ENCODE data around the gene MATCAP1.

MATCAP1 gene

DNA sequence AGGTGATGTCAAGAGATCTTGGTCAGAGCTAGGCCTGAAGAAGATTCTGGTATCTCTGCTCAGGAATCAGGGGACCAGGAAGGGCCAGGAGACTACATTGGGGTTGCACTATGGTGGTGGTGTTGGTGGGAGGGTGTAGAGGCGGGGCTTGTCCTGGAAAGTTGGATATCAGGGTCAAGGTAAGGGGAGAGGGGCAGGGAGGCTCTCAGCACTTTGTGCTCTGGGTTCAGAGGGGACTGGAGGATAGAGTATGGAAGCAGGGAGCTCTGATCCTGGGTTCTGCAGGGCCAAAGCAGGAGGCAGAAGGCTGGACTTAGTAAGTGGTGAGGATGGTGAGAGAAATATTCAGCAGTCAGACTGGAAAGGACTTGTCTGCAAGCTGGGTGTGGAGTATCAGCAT, 10.4 kb downstream of the MATCAP1 start:
- DNase-seq (no peak), ATAC-seq (no peak)
- Mint-ChIP-seq H3K4me1 (peaks cover 88% of the 10 kb centered on the region), H3K9me3 (no peaks in the 10 kb centered on the region), H3K4me3 (peak overlapping the region; percentile 82 to 89), H3K27ac (peak overlapping the region in 1 of 2 donors; percentile 3), H3K27me3 (peaks cover 97% of the 10 kb centered on the region)

GRCh38 chr16:67170949-67171649, 12.7 kb downstream of the MATCAP1 start:
- Mint-ChIP-seq H3K27me3 (peaks cover 97% of the 10 kb centered on the region), H3K4me3 (peak overlapping the region; percentile 21 to 68), H3K4me1 (peaks cover 86% of the 10 kb centered on the region), H3K27ac (no peak overlapping the region), H3K9me3 (no peaks in the 10 kb centered on the region)
- ATAC-seq (no peak), DNase-seq (no peak)

DNA sequence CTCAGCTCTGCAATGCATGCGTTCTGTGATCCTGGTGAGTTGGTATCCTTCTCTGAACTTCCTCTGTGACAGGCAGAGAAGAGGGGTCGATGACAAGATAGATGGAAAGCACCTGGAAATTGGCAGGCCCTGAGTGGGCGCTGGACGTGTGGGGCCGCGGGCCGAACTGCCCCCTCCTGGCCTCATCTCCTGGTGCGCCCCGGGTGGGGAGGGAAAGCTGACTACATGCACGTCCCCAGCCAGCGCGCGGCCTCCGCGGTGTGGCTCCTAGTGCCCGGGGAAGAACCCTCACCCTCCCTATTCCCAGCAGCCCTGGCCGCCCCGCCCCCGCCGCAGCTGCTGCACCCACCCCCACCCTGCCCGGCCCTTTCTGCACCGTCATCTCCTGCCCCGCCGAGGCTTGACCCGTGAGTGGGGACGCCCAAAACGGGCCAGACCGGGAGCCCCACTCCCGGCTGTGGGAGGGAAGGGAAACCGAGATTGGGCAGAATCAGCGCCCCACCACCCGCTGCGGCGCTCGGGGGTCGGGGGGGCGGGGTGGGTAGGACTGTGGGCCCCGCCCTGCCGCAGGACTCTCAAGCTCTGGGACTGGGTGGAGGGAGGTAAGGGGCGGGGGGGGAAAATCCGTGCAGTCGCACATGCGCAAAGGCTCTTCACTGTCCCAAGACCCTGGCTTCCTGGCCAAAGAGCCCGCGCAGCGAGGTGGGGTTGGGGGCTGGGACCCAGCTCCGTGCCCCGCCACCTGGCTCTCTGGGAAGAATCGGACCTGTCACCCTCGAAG, 13.4 kb downstream of the MATCAP1 start, which contains the start of gene NOL3:
TSS of gene NOL3 (plus strand) at position 371 of the 781 bp plus-strand sequence.
- Mint-ChIP-seq H3K4me3 (peak within 1 kb of the TSS; percentile 79 to 80), H3K27ac (no peak within 1 kb of the TSS), H3K9me3 (no peaks in the 10 kb centered on the region), H3K4me1 (peaks cover 86% of the 10 kb centered on the region), H3K27me3 (peaks cover 97% of the 10 kb centered on the region)
- ATAC-seq (peak; percentile 34), DNase-seq (peak in 1 of 2 donors; percentile 54)

DNA sequence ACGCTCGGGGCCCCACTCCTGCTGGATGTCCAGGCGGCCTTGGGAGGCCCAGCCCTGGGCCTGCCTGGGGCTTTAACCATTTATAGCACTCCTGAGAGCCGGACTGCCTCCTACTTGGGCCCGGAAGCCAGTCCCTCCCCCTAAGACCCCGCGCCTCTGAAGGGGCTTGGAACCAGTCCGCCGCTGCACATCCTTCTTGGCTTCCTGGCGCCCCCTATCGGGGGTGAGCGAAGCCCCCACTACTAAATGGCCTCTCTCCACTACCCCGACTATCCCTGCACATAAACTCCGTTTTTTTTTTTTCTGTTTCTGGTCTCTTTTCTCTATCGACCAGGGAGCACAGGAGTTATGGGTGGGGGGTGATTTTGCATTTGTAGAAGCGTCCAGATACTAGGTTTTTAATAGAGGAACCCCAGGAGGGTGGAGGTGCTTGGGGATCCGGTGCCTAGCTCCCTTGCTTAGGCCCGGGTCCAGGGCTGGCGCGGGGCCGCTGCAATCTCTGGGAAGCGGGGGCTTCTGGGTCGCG, 14.1 kb downstream of the MATCAP1 start:
- Mint-ChIP-seq H3K4me1 (peaks cover 87% of the 10 kb centered on the region), H3K27me3 (peaks cover 97% of the 10 kb centered on the region), H3K27ac (no peak overlapping the region), H3K9me3 (no peaks in the 10 kb centered on the region), H3K4me3 (peak overlapping the region; percentile 79 to 80)
- ATAC-seq, result peak; percentile 11
- peak; percentile 52 to 57 for DNase-seq

DNA sequence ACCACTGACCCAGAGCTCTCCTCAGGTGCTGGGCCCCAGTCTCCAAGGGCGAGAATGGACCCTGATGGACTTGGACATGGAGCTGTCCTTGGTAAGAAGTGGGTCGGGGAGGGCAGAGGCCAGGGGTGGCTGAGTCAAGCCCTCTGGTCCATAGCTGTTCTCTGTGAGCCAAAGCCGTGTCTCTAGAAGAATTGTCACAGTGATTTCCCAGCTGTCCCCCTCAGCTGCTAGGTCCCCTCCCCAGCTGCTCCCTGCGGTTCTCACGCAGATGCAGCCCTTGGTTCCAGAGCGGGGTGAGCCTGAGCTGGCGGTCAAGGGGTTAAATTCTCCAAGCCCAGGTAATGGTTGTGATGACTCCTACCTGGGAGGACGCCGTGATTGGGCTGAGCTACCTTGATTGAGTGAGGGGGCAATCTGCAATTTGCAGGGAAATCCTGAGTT, 14.7 kb downstream of the MATCAP1 start:
- no peak for ATAC-seq
- no peak for DNase-seq
- Mint-ChIP-seq H3K9me3 (no peaks in the 10 kb centered on the region), H3K4me3 (peak overlapping the region in 1 of 2 donors; percentile 3), H3K4me1 (peaks cover 84% of the 10 kb centered on the region), H3K27me3 (peaks cover 98% of the 10 kb centered on the region), H3K27ac (no peak overlapping the region)

- no peak overlapping the region for H3K27ac Mint-ChIP-seq
- ATAC-seq (no peak), DNase-seq (no peak)
- no peak overlapping the region for H3K4me3 Mint-ChIP-seq
- H3K4me1 Mint-ChIP-seq, result peaks cover 85% of the 10 kb centered on the region
- no peaks in the 10 kb centered on the region for H3K9me3 Mint-ChIP-seq
- H3K27me3 Mint-ChIP-seq, result peaks cover 97% of the 10 kb centered on the region
Measured at GRCh38 chr16:67167588-67167987, 16.2 kb downstream of the MATCAP1 start.

GRCh38 chr16:67166598-67167168, 17.1 kb downstream of the MATCAP1 start:
- Mint-ChIP-seq H3K9me3 (no peaks in the 10 kb centered on the region), H3K27ac (peak overlapping the region in 1 of 2 donors; percentile 65), H3K4me3 (peak overlapping the region in 1 of 2 donors; percentile 65), H3K4me1 (peaks cover 90% of the 10 kb centered on the region), H3K27me3 (peaks cover 97% of the 10 kb centered on the region)
- no peak for DNase-seq
- ATAC-seq, result no peak

DNA sequence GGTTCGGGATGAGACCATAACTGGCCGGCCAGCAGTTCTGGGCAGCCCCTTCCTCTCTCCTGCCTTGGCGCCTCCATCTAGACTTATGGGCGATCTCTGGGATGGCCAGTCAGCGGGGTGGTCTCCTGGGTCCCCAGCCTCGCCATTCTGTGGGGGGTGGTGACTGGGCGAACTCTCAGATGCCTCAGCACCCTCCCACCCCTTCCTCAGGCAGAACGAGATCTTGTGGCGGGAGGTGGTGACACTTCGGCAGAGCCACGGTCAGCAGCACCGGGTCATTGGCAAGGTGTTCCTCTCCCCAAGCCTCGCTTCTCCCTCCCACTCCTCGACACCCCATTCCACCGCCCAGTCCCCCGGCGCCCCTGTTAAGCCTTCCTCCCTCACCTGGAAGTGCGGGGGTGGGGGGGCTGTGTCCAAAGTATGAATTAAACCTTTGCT, 17.6 kb downstream of the MATCAP1 start:
- DNase-seq (no peak), ATAC-seq (no peak)
- Mint-ChIP-seq H3K27ac (no peak overlapping the region), H3K27me3 (peaks cover 97% of the 10 kb centered on the region), H3K9me3 (no peaks in the 10 kb centered on the region), H3K4me3 (peak overlapping the region in 1 of 2 donors; percentile 65), H3K4me1 (peaks cover 90% of the 10 kb centered on the region)

DNA sequence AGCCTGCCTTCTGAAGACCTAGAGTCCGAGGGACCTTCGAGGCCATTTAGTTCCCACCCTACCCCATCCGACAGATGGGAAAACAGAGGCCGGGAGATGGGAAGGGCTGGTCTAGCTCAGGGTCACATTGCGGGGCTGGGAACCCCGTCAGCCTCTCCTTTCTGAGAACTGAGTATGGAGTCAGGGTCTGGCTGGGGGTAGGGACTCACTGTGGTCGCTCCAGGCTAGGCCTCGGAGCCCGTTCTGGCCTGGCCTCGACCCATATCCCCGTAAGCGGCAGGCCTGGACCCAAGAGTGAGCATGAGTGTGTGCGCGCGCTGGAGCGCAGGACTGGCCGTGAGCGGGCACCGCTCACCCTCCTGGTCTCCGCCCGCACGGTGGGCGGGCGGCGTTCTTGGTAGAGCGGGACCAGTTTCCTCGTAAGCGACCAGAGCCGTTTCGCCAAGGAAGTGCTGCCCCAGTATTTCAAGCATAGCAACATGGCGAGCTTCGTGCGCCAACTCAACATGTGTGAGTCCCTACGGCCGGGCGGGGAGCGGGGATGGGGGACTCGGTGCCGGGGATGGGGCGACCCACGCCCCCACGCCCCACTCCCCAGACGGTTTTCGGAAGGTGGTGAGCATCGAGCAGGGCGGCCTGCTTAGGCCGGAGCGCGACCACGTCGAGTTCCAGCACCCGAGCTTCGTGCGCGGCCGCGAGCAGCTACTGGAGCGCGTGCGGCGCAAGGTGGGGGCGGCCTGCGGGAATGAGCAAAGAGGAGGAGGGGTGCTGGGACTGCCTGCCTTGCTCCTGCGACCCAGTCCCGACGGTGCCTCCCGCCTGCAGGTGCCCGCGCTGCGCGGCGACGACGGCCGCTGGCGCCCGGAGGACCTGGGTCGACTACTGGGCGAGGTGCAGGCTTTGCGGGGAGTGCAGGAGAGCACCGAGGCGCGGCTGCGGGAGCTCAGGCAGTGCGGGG, 18.4 kb downstream of the MATCAP1 start:
- Mint-ChIP-seq H3K4me3 (peak overlapping the region; percentile 53 to 72), H3K9me3 (no peaks in the 10 kb centered on the region), H3K27ac (no peak overlapping the region), H3K4me1 (peaks cover 92% of the 10 kb centered on the region), H3K27me3 (peaks cover 96% of the 10 kb centered on the region)
- DNase-seq, result no peak
- no peak for ATAC-seq

DNA sequence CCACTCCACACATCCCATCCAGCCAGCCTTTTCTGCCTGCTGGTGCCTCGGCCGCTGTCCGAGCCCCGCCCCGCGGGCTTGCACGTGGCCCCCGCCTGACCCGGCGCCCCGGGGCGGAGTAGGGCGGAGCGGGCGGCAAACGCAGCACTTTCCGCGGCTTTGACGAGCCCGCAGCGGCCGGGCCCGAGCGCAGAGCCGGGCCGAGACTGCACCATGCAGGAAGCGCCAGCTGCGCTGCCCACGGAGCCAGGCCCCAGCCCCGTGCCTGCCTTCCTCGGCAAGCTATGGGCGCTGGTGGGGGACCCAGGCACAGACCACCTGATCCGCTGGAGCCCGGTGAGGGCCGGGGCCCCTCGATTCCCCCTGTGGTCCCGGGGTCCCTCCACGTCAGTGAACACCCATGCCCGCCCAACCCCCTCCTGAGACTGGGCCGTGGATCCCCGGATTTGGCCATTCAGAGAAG, 19.1 kb downstream of the MATCAP1 start, which contains the start of gene HSF4:
TSS of gene HSF4 (plus strand) at position 147 of the 463 bp plus-strand sequence. CDS start at position 214, 67 bp downstream.
- peak within 1 kb of the TSS in 1 of 2 donors; percentile 22 for H3K27ac Mint-ChIP-seq
- no peak for ATAC-seq
- H3K4me3 Mint-ChIP-seq, result peak within 1 kb of the TSS; percentile 62 to 72
- peaks cover 88% of the 10 kb centered on the region for H3K27me3 Mint-ChIP-seq
- no peak for DNase-seq
- peaks cover 88% of the 10 kb centered on the region for H3K4me1 Mint-ChIP-seq
- no peaks in the 10 kb centered on the region for H3K9me3 Mint-ChIP-seq

DNA sequence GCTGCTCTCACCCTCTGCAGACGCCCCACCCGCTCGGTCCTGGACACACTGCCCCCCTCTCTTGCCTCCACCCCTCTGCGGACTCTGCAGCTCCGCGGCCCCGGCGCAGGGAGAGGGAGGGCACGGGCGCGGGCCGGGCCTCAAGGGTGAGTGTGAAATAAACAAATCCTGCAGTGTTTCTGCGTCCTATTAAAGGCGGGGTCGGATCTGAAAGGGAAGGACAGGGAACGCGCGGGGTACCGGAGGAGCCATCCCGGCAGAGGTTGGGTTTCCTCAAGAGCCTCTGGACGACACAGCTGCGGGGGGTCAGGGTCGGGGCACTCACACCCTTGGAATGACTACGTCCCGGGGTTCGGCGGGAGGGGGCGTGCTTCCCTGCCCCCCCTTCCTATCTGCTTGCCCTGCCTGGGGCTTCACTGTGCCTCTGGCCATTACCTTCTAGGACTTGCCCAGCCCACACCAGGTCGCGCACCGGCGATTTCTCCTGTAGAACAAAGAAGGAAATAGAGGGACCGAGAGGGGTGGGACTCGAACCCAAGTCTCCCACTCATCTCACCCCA, 19.7 kb downstream of the MATCAP1 start:
- DNase-seq (no peak), ATAC-seq (no peak)
- Mint-ChIP-seq H3K9me3 (no peaks in the 10 kb centered on the region), H3K27me3 (peaks cover 83% of the 10 kb centered on the region), H3K27ac (peak overlapping the region in 1 of 2 donors; percentile 22), H3K4me1 (peaks cover 85% of the 10 kb centered on the region), H3K4me3 (peak overlapping the region; percentile 62 to 72)

GRCh38 chr16:67163164-67163998, 20.4 kb downstream of the MATCAP1 start:
- Mint-ChIP-seq H3K4me3 (peak overlapping the region; percentile 62 to 72), H3K27me3 (peaks cover 76% of the 10 kb centered on the region), H3K27ac (no peak overlapping the region), H3K9me3 (no peaks in the 10 kb centered on the region), H3K4me1 (peaks cover 85% of the 10 kb centered on the region)
- DNase-seq, result peak; percentile 56
- ATAC-seq, result no peak

DNA sequence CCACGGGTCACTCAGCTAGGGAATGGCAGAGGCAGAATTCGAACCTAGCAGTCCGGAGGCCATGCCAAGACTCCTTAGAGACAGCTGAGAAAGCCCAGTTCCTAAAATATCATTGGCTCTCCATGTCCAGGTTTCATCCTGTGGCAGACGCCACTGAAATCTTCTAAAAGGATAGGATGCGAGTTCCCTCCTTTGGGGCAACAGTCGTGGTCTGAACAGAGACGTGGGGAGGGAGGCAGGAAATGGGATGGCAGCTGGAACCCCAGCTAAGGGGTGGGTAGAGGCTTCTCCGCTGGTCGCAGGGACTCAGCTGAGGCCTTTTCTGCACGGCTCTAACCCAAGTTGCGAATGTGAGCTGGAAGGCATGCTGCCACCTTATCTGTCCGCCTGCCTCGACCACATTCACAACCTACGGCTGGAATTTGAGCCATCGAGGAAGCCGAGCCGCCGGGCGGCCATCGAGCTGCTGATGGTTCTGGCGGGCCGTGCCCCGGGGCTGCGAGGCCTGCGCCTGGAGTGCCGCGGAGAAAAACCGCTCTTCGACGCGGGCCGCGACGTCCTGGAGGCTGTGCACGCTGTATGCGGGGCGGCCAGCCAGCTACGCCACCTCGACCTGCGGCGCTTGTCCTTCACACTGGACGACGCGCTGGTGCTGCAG, 21.1 kb downstream of the MATCAP1 start:
- Mint-ChIP-seq H3K27me3 (peaks cover 68% of the 10 kb centered on the region), H3K9me3 (no peaks in the 10 kb centered on the region), H3K27ac (no peak overlapping the region), H3K4me3 (peak overlapping the region; percentile 37 to 72), H3K4me1 (peaks cover 88% of the 10 kb centered on the region)
- ATAC-seq, result no peak
- no peak for DNase-seq

Data from stimulated activated naive CD8-positive, alpha-beta T cell treated with anti-CD3 and anti-CD28 coated beads, Interleukin-15, amount 100 ng/mL, for 72 hours (primary cell).